ENCODE results near the gene TSGA10IP.

The TSGA10IP gene

DNA sequence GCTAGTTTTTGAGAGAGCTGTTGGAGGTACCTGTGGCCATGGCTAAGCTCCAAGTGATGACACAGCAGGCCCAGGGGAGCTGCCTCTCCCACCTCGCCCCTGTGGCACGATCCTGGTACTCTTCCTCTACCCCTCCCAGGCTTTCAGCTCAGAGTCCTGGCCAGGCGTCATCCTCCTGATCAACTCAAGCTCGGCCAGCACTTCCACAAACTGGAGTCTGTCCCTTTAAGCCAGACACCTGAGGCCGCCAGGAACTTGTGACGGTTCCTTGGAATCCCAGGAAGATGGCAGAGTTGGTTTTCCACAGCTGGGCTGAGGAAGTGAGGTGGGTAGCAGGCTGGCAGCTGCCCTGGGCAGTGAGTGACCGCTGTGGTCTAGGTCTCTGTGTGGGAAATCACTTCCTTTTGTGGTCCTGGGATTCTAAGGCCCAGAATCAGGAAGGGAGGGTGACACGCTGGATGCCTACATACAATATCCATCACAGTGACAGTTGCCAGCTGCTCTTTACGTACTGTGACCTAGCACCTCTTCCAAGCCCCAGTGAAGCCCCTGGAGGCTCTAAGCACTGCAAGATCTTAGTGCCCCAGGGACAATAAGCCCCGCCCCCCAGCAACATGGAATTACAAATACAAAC is 63.3 kb downstream of the TSGA10IP start:
- Mint-ChIP-seq H3K4me1 (peaks cover 19% of the 10 kb centered on the region), H3K4me3 (no peak overlapping the region), H3K27me3 (ENCODE audit: low read depth, poor library complexity) (peaks cover 30% of the 10 kb centered on the region), H3K9me3 (no peaks in the 10 kb centered on the region), H3K27ac (no peak overlapping the region), H3K36me3 (ENCODE audit: low read depth) (peaks cover 11% of the 10 kb centered on the region)
- TF ChIP-seq, protein P1, sequence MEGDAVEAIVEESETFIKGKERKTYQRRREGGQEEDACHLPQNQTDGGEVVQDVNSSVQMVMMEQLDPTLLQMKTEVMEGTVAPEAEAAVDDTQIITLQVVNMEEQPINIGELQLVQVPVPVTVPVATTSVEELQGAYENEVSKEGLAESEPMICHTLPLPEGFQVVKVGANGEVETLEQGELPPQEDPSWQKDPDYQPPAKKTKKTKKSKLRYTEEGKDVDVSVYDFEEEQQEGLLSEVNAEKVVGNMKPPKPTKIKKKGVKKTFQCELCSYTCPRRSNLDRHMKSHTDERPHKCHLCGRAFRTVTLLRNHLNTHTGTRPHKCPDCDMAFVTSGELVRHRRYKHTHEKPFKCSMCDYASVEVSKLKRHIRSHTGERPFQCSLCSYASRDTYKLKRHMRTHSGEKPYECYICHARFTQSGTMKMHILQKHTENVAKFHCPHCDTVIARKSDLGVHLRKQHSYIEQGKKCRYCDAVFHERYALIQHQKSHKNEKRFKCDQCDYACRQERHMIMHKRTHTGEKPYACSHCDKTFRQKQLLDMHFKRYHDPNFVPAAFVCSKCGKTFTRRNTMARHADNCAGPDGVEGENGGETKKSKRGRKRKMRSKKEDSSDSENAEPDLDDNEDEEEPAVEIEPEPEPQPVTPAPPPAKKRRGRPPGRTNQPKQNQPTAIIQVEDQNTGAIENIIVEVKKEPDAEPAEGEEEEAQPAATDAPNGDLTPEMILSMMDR (IDR thresholded peaks at IDR 0.05), result no peak
- peak; percentile 32 for DNase-seq

Data from nephron progenitor cell (in vitro differentiated cells).